ENCODE results near the gene LRP1B.

LRP1B gene

GRCh38 chr2:141329964-141330363 lies 800.9 kb downstream of the LRP1B start:
- no peaks in the 10 kb centered on the region for H3K9me2 ChIP-seq (replicated peaks; ENCODE audit: low read depth, low read length)
- H3K9me3 ChIP-seq (ENCODE audit: insufficient read depth, low read depth, low read length) = no peaks in the 10 kb centered on the region
- no peaks in the 10 kb centered on the region for H3K27me3 ChIP-seq (ENCODE audit: insufficient read depth, low read length, poor library complexity, severe bottlenecking)
- no peak overlapping the region for H3K9ac ChIP-seq (ENCODE audit: low read depth, low read length, poor library complexity, severe bottlenecking)
- no peaks in the 10 kb centered on the region for H3K79me2 ChIP-seq (ENCODE audit: insufficient read depth, low read length)
- no peaks in the 10 kb centered on the region for H3K4me1 ChIP-seq (ENCODE audit: insufficient read depth, low read length, poor library complexity, severe bottlenecking)
- TF ChIP-seq CTCF (conservative IDR thresholded peaks at IDR 0.05; ENCODE audit: low read length) = no peak
- TF ChIP-seq EZH2phosphoT487 (IDR thresholded peaks at IDR 0.05; ENCODE audit: borderline replicate concordance) = no peak
- H3K4me2 ChIP-seq (ENCODE audit: low read depth, low read length, poor library complexity, severe bottlenecking) = no peak overlapping the region
- no peaks in the 10 kb centered on the region for H3K36me3 ChIP-seq (ENCODE audit: insufficient read depth, low read length)
- no peak overlapping the region for H3K4me3 ChIP-seq (ENCODE audit: low read length, poor library complexity, severe bottlenecking)
- H4K20me1 ChIP-seq (ENCODE audit: insufficient read depth, low read length, poor library complexity, severe bottlenecking) = no peaks in the 10 kb centered on the region
- H2AFZ ChIP-seq (ENCODE audit: low read length) = no peak overlapping the region
- no peaks in the 10 kb centered on the region for H3F3A ChIP-seq (ENCODE audit: low read depth)

- no peak for TF ChIP-seq CTCF (conservative IDR thresholded peaks at IDR 0.05; ENCODE audit: low read length)
- no peak for TF ChIP-seq EZH2phosphoT487 (IDR thresholded peaks at IDR 0.05; ENCODE audit: borderline replicate concordance)
- Histone ChIP-seq H2AFZ (ENCODE audit: low read length) (no peak overlapping the region), H3F3A (ENCODE audit: low read depth) (no peaks in the 10 kb centered on the region)
Observed at GRCh38 chr2:141323571-141323970, 807.2 kb downstream of the LRP1B start.

GRCh38 chr2:141317986-141318385 lies 812.8 kb downstream of the LRP1B start:
- no peaks in the 10 kb centered on the region for H3F3A ChIP-seq (ENCODE audit: low read depth)
- H3K79me2 ChIP-seq (ENCODE audit: insufficient read depth, low read length) = no peaks in the 10 kb centered on the region
- H4K20me1 ChIP-seq (ENCODE audit: insufficient read depth, low read length, poor library complexity, severe bottlenecking) = no peaks in the 10 kb centered on the region
- no peak for TF ChIP-seq EZH2phosphoT487 (IDR thresholded peaks at IDR 0.05; ENCODE audit: borderline replicate concordance)
- no peak for TF ChIP-seq CTCF (conservative IDR thresholded peaks at IDR 0.05; ENCODE audit: low read length)
- H3K27me3 ChIP-seq (ENCODE audit: insufficient read depth, low read length, poor library complexity, severe bottlenecking) = no peaks in the 10 kb centered on the region
- H3K4me3 ChIP-seq (ENCODE audit: low read length, poor library complexity, severe bottlenecking) = no peak overlapping the region
- no peak overlapping the region for H3K4me2 ChIP-seq (ENCODE audit: low read depth, low read length, poor library complexity, severe bottlenecking)
- no peaks in the 10 kb centered on the region for H3K9me3 ChIP-seq (ENCODE audit: insufficient read depth, low read depth, low read length)
- no peaks in the 10 kb centered on the region for H3K4me1 ChIP-seq (ENCODE audit: insufficient read depth, low read length, poor library complexity, severe bottlenecking)
- 0 out of 2 replicates have a peak, but pooled peaks cover 3% of the 10 kb centered on the region for H3K9me2 ChIP-seq (replicated peaks; ENCODE audit: low read depth, low read length)
- H3K36me3 ChIP-seq (ENCODE audit: insufficient read depth, low read length) = no peaks in the 10 kb centered on the region
- H2AFZ ChIP-seq (ENCODE audit: low read length) = no peak overlapping the region
- H3K9ac ChIP-seq (ENCODE audit: low read depth, low read length, poor library complexity, severe bottlenecking) = no peak overlapping the region

More at GRCh38 chr2:141323571-141323970, 807.2 kb downstream of the LRP1B start:
- H3K4me3 ChIP-seq (ENCODE audit: low read length, poor library complexity, severe bottlenecking) = no peak overlapping the region
- H3K9me3 ChIP-seq (ENCODE audit: insufficient read depth, low read depth, low read length) = no peaks in the 10 kb centered on the region
- no peaks in the 10 kb centered on the region for H3K79me2 ChIP-seq (ENCODE audit: insufficient read depth, low read length)
- no peaks in the 10 kb centered on the region for H3K27me3 ChIP-seq (ENCODE audit: insufficient read depth, low read length, poor library complexity, severe bottlenecking)
- no peaks in the 10 kb centered on the region for H4K20me1 ChIP-seq (ENCODE audit: insufficient read depth, low read length, poor library complexity, severe bottlenecking)
- 0 out of 2 replicates have a peak, but pooled peaks cover 3% of the 10 kb centered on the region for H3K9me2 ChIP-seq (replicated peaks; ENCODE audit: low read depth, low read length)
- no peak overlapping the region for H3K4me2 ChIP-seq (ENCODE audit: low read depth, low read length, poor library complexity, severe bottlenecking)
- H3K9ac ChIP-seq (ENCODE audit: low read depth, low read length, poor library complexity, severe bottlenecking) = no peak overlapping the region
- no peaks in the 10 kb centered on the region for H3K36me3 ChIP-seq (ENCODE audit: insufficient read depth, low read length)
- no peaks in the 10 kb centered on the region for H3K4me1 ChIP-seq (ENCODE audit: insufficient read depth, low read length, poor library complexity, severe bottlenecking)
